MCF 10A (cell line): ENCODE results near the gene NDUFS4. TPM values are rescaled to one million over a fixed set of nuclear protein-coding genes. Genes with fewer than 3 reads are reported as not detected.

Experiments used
- BruUV-seq: library from RNA; stranded (reverse); fragments of 400-500 nt; replicated peaks from 2 replicates; lab custom pipeline; 2021; lab: Mats Ljungman, UMichigan
- CTCF ChIA-PET: fragments of 300-600 bp; sonication (Branson Sonifier 250); formaldehyde crosslinking; extraction: SDS; loops from one replicate; lab custom pipeline; 2021; ENCODE audit warnings: antibody characterized with exemption, inconsistent platforms; lab: Yijun Ruan, JAX
- POLR2A ChIA-PET: fragments of 300-600, 350-650 bp; sonication (Branson Sonifier 250); formaldehyde crosslinking; extraction: SDS; loops from one replicate; lab custom pipeline; 2020; ENCODE audit warnings: antibody characterized with exemption, inconsistent platforms; lab: Yijun Ruan, JAX
- DNase-seq: peaks from one replicate; pipeline ENCODE4 v3.0.0-alpha.2; 2018; ENCODE audit not compliant: unreplicated experiment
- H3K27ac Mint-ChIP-seq: one replicate; pipeline ENCODE4 v1.8.0; 2022; ENCODE audit warnings: mild to moderate bottlenecking, low read depth, mixed read lengths; ENCODE audit not compliant: unreplicated experiment
- H3K27me3 Mint-ChIP-seq: one replicate; pipeline ENCODE4 v1.8.0; 2022; ENCODE audit warnings: mixed read lengths; ENCODE audit not compliant: insufficient read depth, unreplicated experiment
- H3K36me3 Mint-ChIP-seq: one replicate; pipeline ENCODE4 v1.8.0; 2022; ENCODE audit warnings: mild to moderate bottlenecking, moderate library complexity, mixed read lengths; ENCODE audit not compliant: insufficient read depth, unreplicated experiment
- H3K4me1 Mint-ChIP-seq: one replicate; pipeline ENCODE4 v1.8.0; 2022; ENCODE audit warnings: mixed read lengths; ENCODE audit not compliant: insufficient read depth, unreplicated experiment
- H3K4me3 Mint-ChIP-seq: one replicate; pipeline ENCODE4 v1.8.0; 2022; ENCODE audit warnings: mild to moderate bottlenecking, moderate library complexity, mixed read lengths; ENCODE audit not compliant: unreplicated experiment
- H3K9me3 Mint-ChIP-seq: one replicate; pipeline ENCODE4 v1.8.0; 2022; ENCODE audit warnings: mixed read lengths; ENCODE audit not compliant: unreplicated experiment
- intact Hi-C: fragments of 100-400 bp; cut with micrococcal nuclease; formaldehyde crosslinking; loops from 2 replicates; pipeline ENCODE4 v1.14.1; 2022
- total RNA-seq: library from RNA; stranded (reverse); gene quantifications from 2 replicates; pipeline ENCODE4 v1.2.3, GENCODE V29; 2022
- TF ChIP-seq, protein P1 (sequence below): fragments of 200-600 bp; IDR thresholded peaks from one replicate; pipeline ENCODE4 v1.8.0; 2022; ENCODE audit warnings: antibody characterized with exemption, mild to moderate bottlenecking; ENCODE audit not compliant: unreplicated experiment

The NDUFS4 gene
- total RNA-seq, 1 experiment from 2014 or later = 136 TPM

DNA sequence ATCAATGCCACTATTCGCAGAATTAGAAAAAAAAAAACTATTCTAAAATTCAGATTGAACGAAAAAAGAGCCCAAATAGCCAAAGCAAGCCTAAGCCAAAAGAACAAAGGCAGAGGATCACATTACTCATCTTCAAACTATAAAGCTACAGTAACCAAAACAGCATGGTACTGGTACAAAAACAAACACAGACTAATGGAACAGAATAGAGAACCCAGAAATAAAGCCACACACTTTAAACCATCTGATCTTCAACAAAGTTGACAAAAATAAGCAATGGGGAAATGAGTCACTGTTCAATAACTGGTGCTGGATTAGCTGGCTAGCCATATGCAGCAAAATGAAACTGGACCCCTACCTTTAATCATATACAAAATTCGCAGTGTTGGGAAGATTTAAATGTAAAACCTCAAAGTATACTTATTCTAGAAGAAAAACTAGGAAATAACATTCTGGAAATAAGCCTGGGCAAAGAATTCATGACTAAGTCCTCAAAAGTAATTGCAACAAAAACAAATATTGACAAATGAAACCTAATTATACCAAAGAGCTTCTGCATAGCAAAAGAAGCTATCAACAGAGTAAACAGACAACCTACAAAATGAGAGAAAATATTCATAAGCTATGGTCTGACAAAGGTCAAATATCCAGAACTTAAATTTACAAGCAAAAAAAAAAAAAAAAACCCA lies 153.7 kb downstream of the NDUFS4 start:
- no TSS peak for BruUV-seq

GRCh38 chr5:53714667-53715010 lies 154.2 kb downstream of the NDUFS4 start:
- Mint-ChIP-seq H3K27me3 (peaks cover 10% of the 10 kb centered on the region), H3K27ac (no peak overlapping the region), H3K4me1 (no peaks in the 10 kb centered on the region), H3K9me3 (peaks cover 26% of the 10 kb centered on the region), H3K36me3 (no peaks in the 10 kb centered on the region), H3K4me3 (no peak overlapping the region)
- intact Hi-C loops = no loop called here
- POLR2A ChIA-PET = no interaction called here
- TF ChIP-seq, protein P1, sequence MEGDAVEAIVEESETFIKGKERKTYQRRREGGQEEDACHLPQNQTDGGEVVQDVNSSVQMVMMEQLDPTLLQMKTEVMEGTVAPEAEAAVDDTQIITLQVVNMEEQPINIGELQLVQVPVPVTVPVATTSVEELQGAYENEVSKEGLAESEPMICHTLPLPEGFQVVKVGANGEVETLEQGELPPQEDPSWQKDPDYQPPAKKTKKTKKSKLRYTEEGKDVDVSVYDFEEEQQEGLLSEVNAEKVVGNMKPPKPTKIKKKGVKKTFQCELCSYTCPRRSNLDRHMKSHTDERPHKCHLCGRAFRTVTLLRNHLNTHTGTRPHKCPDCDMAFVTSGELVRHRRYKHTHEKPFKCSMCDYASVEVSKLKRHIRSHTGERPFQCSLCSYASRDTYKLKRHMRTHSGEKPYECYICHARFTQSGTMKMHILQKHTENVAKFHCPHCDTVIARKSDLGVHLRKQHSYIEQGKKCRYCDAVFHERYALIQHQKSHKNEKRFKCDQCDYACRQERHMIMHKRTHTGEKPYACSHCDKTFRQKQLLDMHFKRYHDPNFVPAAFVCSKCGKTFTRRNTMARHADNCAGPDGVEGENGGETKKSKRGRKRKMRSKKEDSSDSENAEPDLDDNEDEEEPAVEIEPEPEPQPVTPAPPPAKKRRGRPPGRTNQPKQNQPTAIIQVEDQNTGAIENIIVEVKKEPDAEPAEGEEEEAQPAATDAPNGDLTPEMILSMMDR = no peak
- no TSS peak for BruUV-seq
- no peak for DNase-seq
- CTCF ChIA-PET = interaction anchor here (0.7 kb wide), 1 partner anchor 129 kb away, joined by 4 read pairs; no protein-coding TSS in a partner anchor

More for the DNA sequence above, 153.7 kb downstream of the NDUFS4 start:
- H3K27ac Mint-ChIP-seq = no peak overlapping the region
- no peak for DNase-seq
- TF ChIP-seq, protein P1 = no peak
- H3K4me3 Mint-ChIP-seq = no peak overlapping the region
- no peaks in the 10 kb centered on the region for H3K36me3 Mint-ChIP-seq
- intact Hi-C loops = no loop called here
- CTCF ChIA-PET = interaction anchor here (0.7 kb wide), 1 partner anchor 128 kb away, joined by 4 read pairs; no protein-coding TSS in a partner anchor
- H3K9me3 Mint-ChIP-seq = peaks cover 29% of the 10 kb centered on the region
- H3K27me3 Mint-ChIP-seq = peaks cover 10% of the 10 kb centered on the region
- POLR2A ChIA-PET = no interaction called here
- H3K4me1 Mint-ChIP-seq = no peaks in the 10 kb centered on the region

- Mint-ChIP-seq H3K27ac (no peak overlapping the region), H3K27me3 (no peaks in the 10 kb centered on the region), H3K4me3 (no peak overlapping the region), H3K4me1 (no peaks in the 10 kb centered on the region), H3K36me3 (no peaks in the 10 kb centered on the region), H3K9me3 (no peaks in the 10 kb centered on the region)
- CTCF ChIA-PET = no interaction called here
- BruUV-seq = no TSS peak
- intact Hi-C loops = no loop called here
- TF ChIP-seq, protein P1 = no peak
- no peak for DNase-seq
- POLR2A ChIA-PET = no interaction called here
Measured at GRCh38 chr5:53726121-53726520, 165.7 kb downstream of the NDUFS4 start.

GRCh38 chr5:53730943-53731342 lies 170.5 kb downstream of the NDUFS4 start:
- Mint-ChIP-seq H3K27me3 (peaks cover 17% of the 10 kb centered on the region), H3K36me3 (no peaks in the 10 kb centered on the region), H3K4me3 (no peak overlapping the region), H3K4me1 (no peaks in the 10 kb centered on the region), H3K27ac (no peak overlapping the region), H3K9me3 (no peaks in the 10 kb centered on the region)
- no peak for DNase-seq
- BruUV-seq = no TSS peak
- ChIA-PET POLR2A (no interaction called here), CTCF (interaction anchor here (0.7 kb wide), 1 partner anchor 9 kb away, joined by 3 read pairs; no protein-coding TSS in a partner anchor)
- intact Hi-C loops = loop anchor here (10.0 kb wide), 1 partner anchor 64 kb away; no protein-coding TSS in a partner anchor
- TF ChIP-seq, protein P1 = no peak

Other genes starting within 250 kb of the NDUFS4 start
- 6.2 and 7.3 TPM in 2 replicates for gene FST, start 80.0 kb upstream of the NDUFS4 start, total RNA-seq